SK-N-MC (cell line): Measurements from ENCODE around the gene THAP11.

ENCODE experiments used
- EZH2 ChIP-seq: fragments of 200-600 bp; sonication (generic); IDR thresholded peaks from one replicate; pipeline ENCODE4 v1.6.1; 2017; ENCODE audit warnings: antibody characterized with exemption
- FOXP2 ChIP-seq: optimal IDR thresholded peaks from 2 replicates; pipeline ENCODE3; 2011; ENCODE audit warnings: mild to moderate bottlenecking, moderate library complexity; ENCODE audit not compliant: insufficient read depth; ENCODE audit errors: extremely low read length, control extremely low read depth
- POLR2AphosphoS5 ChIP-seq: IDR thresholded peaks from 2 replicates; pipeline ENCODE4 v1.6.1; 2012; ENCODE audit warnings: mild to moderate bottlenecking, low read depth, low read length, borderline replicate concordance

DNA sequence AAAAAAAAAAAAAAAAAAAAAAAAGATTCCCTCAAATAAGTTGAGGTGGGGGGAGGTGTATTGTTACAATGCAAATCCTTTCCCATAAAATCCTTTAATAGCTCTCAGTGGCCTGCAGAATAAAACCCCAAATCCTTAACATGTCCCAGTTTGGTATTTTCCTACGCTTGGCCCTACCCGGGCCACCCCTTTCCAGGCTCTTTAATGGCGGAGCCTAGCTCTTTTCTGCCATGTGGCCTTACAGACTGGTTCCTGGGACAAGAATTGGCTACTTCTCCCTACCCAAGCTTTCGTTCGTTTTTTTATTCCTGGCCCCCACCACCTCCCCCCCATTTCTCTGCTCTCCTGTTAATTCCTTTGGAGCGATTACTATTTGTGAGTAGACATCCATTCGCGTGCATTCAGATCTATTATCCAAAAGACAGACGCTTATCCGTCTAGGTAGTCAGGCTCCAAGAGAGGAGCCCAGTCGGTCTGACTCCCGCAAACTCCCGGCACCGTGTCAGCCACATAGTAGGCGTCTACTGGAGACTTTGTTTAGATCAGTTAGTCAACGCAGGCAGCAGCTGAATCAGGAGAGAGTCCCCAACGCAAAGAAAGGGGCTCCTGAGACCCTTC lies 813 bp upstream of the THAP11 start:
- TF ChIP-seq EZH2 (no peak), POLR2AphosphoS5 (no peak), FOXP2 (no peak)
